Caco-2 (cell line): Measurements from ENCODE around the gene SEC31A. TPM values are rescaled to one million over a fixed set of nuclear protein-coding genes. Genes with fewer than 3 reads are reported as not detected.

Experiments
- BruUV-seq: library from RNA; stranded (reverse); fragments of 400-500 nt; replicated peaks from 2 replicates; lab custom pipeline; 2021; lab: Mats Ljungman, UMichigan
- CTCF ChIA-PET: fragments of 300-600 bp; sonication (Branson Sonifier 250); formaldehyde crosslinking; loops from one replicate; lab custom pipeline; 2022; ENCODE audit warnings: antibody characterized with exemption; lab: Charles Lee
- POLR2A ChIA-PET: fragments of 300-600 bp; sonication (Branson Sonifier 250); formaldehyde crosslinking; loops from one replicate; lab custom pipeline; 2022; ENCODE audit warnings: antibody characterized with exemption; lab: Charles Lee
- DNase-seq, 2 experiments: peaks; one replicate each; pipeline versions ENCODE4 v3.0.0 to v3.0.0-alpha.2; 2020 to 2022
- H3K27me3 ChIP-seq: replicated peaks from 2 replicates; pipeline ENCODE4 v1.6.0; 2011; ENCODE audit warnings: low read length; ENCODE audit not compliant: control insufficient read depth, insufficient read depth
- H3K36me3 ChIP-seq: 2 replicates; pipeline ENCODE4 v1.5.1; 2011; ENCODE audit warnings: low read length; ENCODE audit not compliant: control insufficient read depth, insufficient read depth
- H3K4me1 ChIP-seq: fragments of 250-450 bp; sonication (Bioruptor Pico); 2 replicates; pipeline ENCODE4 v1.5.1; 2020; ENCODE audit warnings: mild to moderate bottlenecking
- H3K4me3 ChIP-seq: 2 replicates; pipeline ENCODE4 v1.5.1; 2011; ENCODE audit warnings: low read depth, mild to moderate bottlenecking, control low read depth, low read length
- H3K9me3 ChIP-seq: fragments of 250-450 bp; sonication (Bioruptor Pico); 2 replicates; pipeline ENCODE4 v1.5.1; 2020; ENCODE audit warnings: mild to moderate bottlenecking, moderate library complexity
- H3K27ac Mint-ChIP-seq: one replicate; pipeline ENCODE4 v1.8.0; 2022; ENCODE audit warnings: mixed read lengths; ENCODE audit not compliant: unreplicated experiment
- H3K27me3 Mint-ChIP-seq: one replicate; pipeline ENCODE4 v1.8.0; 2022; ENCODE audit warnings: mixed read lengths; ENCODE audit not compliant: insufficient read depth, unreplicated experiment
- H3K36me3 Mint-ChIP-seq: one replicate; pipeline ENCODE4 v1.8.0; 2022; ENCODE audit warnings: mild to moderate bottlenecking, mixed read lengths; ENCODE audit not compliant: insufficient read depth, unreplicated experiment
- H3K4me1 Mint-ChIP-seq: one replicate; pipeline ENCODE4 v1.8.0; 2022; ENCODE audit warnings: low read depth, mixed read lengths; ENCODE audit not compliant: unreplicated experiment
- H3K4me3 Mint-ChIP-seq: one replicate; pipeline ENCODE4 v1.8.0; 2022; ENCODE audit warnings: mild to moderate bottlenecking, moderate library complexity, mixed read lengths; ENCODE audit not compliant: unreplicated experiment
- H3K9me3 Mint-ChIP-seq: one replicate; pipeline ENCODE4 v1.8.0; 2022; ENCODE audit warnings: mixed read lengths; ENCODE audit not compliant: unreplicated experiment
- intact Hi-C: fragments of 100-400 bp; cut with micrococcal nuclease; formaldehyde crosslinking; loops from one replicate; pipeline ENCODE4 v1.10.0; 2022; ENCODE audit not compliant: unreplicated experiment
- total RNA-seq: library from RNA; stranded (reverse); gene quantifications from 2 replicates; pipeline ENCODE4 v1.2.3, GENCODE V29; 2022
- TF ChIP-seq, protein P1 (sequence below), 2 experiments: fragments of 200-600 bp in 1 of 2; IDR thresholded peaks; 1 replicate in 1 of 2; 2 replicates in 1 of 2; pipeline versions ENCODE4 v1.5.1 to v1.8.0; 2011 to 2022; ENCODE audit warnings: antibody characterized with exemption in 1 of 2, control low read depth in 1 of 2, inconsistent platforms in 1 of 2, low read depth in 1 of 2, low read length in 1 of 2, mild to moderate bottlenecking in 1 of 2, moderate library complexity in 1 of 2; ENCODE audit not compliant: insufficient read depth in 1 of 2, severe bottlenecking in 1 of 2, unreplicated experiment in 1 of 2

Gene SEC31A
- total RNA-seq, 1 experiment from 2014 or later: 175 TPM

DNA sequence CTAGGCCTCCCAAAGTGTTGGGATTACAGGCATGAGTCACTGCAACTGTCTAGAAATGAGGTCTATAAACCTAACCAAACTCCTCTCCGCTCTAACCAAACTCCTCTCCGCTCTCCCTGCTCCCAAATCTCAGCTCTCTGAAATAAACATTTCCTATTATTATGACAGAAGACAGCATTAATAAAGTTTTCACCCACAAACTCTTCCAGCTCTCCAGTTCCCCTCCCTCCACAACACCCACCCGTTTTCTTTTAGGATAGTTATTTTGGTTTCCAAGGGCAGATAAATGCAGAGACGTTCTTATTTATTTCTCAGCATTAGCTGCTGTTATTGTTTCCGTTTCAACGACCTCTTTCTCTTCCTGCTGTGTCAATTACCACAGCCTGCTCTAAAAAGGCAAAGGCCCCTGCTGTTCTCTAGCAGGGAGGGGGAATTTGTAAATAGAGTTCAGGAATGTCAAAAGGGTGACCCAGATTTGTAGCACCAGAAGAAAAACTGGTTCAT lies 79.1 kb downstream of the SEC31A start:
- Mint-ChIP-seq H3K27ac (no peak overlapping the region), H3K36me3 (peaks cover 10% of the 10 kb centered on the region), H3K4me1 (no peaks in the 10 kb centered on the region), H3K4me3 (no peak overlapping the region), H3K9me3 (no peaks in the 10 kb centered on the region), H3K27me3 (no peaks in the 10 kb centered on the region)
- Histone ChIP-seq H3K36me3 (no peaks in the 10 kb centered on the region), H3K4me3 (no peak overlapping the region), H3K9me3 (no peaks in the 10 kb centered on the region), H3K4me1 (no peaks in the 10 kb centered on the region), H3K27me3 (no peaks in the 10 kb centered on the region)
- ChIA-PET POLR2A (no interaction called here), CTCF (interaction anchor here (0.6 kb wide), 1 partner anchor 9 kb away, joined by 4 read pairs; no protein-coding TSS in a partner anchor)
- no TSS peak for BruUV-seq
- intact Hi-C loops: no loop called here
- TF ChIP-seq, protein P1, sequence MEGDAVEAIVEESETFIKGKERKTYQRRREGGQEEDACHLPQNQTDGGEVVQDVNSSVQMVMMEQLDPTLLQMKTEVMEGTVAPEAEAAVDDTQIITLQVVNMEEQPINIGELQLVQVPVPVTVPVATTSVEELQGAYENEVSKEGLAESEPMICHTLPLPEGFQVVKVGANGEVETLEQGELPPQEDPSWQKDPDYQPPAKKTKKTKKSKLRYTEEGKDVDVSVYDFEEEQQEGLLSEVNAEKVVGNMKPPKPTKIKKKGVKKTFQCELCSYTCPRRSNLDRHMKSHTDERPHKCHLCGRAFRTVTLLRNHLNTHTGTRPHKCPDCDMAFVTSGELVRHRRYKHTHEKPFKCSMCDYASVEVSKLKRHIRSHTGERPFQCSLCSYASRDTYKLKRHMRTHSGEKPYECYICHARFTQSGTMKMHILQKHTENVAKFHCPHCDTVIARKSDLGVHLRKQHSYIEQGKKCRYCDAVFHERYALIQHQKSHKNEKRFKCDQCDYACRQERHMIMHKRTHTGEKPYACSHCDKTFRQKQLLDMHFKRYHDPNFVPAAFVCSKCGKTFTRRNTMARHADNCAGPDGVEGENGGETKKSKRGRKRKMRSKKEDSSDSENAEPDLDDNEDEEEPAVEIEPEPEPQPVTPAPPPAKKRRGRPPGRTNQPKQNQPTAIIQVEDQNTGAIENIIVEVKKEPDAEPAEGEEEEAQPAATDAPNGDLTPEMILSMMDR (IDR thresholded peaks at IDR 0.05; ENCODE audit: insufficient read depth in 1 of 2, low read depth in 1 of 2, low read length in 1 of 2, severe bottlenecking in 1 of 2, unreplicated experiment in 1 of 2): no peak
- DNase-seq: peak in 1 of 2 experiments; percentile 18

- Mint-ChIP-seq H3K4me1 (no peaks in the 10 kb centered on the region), H3K27me3 (no peaks in the 10 kb centered on the region), H3K4me3 (no peak overlapping the region), H3K27ac (no peak overlapping the region), H3K9me3 (no peaks in the 10 kb centered on the region), H3K36me3 (peaks cover 7% of the 10 kb centered on the region)
- TF ChIP-seq, protein P1 (IDR thresholded peaks at IDR 0.05; ENCODE audit: insufficient read depth in 1 of 2, low read depth in 1 of 2, low read length in 1 of 2, severe bottlenecking in 1 of 2, unreplicated experiment in 1 of 2): no peak
- no peaks in the 10 kb centered on the region for H3K4me1 ChIP-seq
- H3K36me3 ChIP-seq: no peaks in the 10 kb centered on the region
- CTCF ChIA-PET: no interaction called here
- H3K9me3 ChIP-seq: no peaks in the 10 kb centered on the region
- no peak overlapping the region for H3K4me3 ChIP-seq
- DNase-seq: no peak
- no peaks in the 10 kb centered on the region for H3K27me3 ChIP-seq
- POLR2A ChIA-PET: no interaction called here
- intact Hi-C loops: no loop called here
- no TSS peak for BruUV-seq
Measured at GRCh38 chr4:82811392-82811791, 79.6 kb downstream of the SEC31A start.

DNA sequence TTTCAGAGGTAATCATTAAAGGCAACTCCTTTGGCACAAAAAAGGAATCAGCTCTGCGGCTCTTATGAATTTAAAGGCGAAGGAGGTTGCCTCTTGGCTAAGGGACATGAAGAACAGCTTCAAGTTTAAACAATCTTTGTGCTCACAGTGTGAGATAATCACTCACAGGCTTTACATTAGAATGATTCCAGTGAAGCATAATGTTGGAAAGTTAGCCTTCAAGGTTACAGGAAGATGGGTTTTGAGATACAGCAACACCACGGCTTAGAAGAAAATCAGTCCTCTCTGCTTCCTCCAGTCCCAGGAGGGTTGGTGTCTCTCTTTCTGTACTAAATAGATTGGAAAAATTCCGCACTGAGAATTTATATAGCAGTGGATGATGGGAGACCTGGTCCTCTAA lies 80.8 kb downstream of the SEC31A start:
- no peaks in the 10 kb centered on the region for H3K4me1 Mint-ChIP-seq
- Histone ChIP-seq H3K9me3 (no peaks in the 10 kb centered on the region), H3K4me1 (no peaks in the 10 kb centered on the region), H3K4me3 (no peak overlapping the region), H3K27me3 (no peaks in the 10 kb centered on the region), H3K36me3 (no peaks in the 10 kb centered on the region)
- no peak for DNase-seq
- H3K27ac Mint-ChIP-seq: no peak overlapping the region
- H3K27me3 Mint-ChIP-seq: no peaks in the 10 kb centered on the region
- BruUV-seq: no TSS peak
- TF ChIP-seq, protein P1 (IDR thresholded peaks at IDR 0.05; ENCODE audit: insufficient read depth in 1 of 2, low read depth in 1 of 2, low read length in 1 of 2, severe bottlenecking in 1 of 2, unreplicated experiment in 1 of 2): no peak
- no peaks in the 10 kb centered on the region for H3K9me3 Mint-ChIP-seq
- POLR2A ChIA-PET: no interaction called here
- H3K4me3 Mint-ChIP-seq: no peak overlapping the region
- intact Hi-C loops: no loop called here
- peaks cover 7% of the 10 kb centered on the region for H3K36me3 Mint-ChIP-seq
- CTCF ChIA-PET: no interaction called here
